Fibroblast of gingiva (primary cell): ENCODE results near the gene MPL.

Experiments
- DNase-seq: peaks from one replicate; pipeline ENCODE4 v3.0.0-alpha.2; 2011; ENCODE audit warnings: low read depth

Gene MPL

DNA sequence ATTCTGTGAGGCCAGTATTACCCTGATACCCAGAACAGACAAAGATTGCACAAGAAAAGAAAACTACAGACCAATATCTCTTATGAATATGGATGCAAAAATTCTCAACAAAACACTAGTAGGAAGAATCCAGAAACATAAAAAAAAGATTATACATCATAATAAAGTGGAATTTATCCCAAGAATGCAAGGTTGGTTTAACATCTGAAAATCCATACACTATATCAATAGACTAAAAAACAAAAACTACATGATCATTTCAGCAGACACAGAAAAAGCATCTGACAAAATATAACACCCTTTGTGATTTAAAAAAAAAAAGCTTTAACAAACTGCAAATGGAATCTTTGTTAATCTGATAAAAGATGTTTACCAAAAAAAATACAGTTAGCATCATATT lies 12.2 kb upstream of the MPL start:
- DNase-seq, result no peak

DNA sequence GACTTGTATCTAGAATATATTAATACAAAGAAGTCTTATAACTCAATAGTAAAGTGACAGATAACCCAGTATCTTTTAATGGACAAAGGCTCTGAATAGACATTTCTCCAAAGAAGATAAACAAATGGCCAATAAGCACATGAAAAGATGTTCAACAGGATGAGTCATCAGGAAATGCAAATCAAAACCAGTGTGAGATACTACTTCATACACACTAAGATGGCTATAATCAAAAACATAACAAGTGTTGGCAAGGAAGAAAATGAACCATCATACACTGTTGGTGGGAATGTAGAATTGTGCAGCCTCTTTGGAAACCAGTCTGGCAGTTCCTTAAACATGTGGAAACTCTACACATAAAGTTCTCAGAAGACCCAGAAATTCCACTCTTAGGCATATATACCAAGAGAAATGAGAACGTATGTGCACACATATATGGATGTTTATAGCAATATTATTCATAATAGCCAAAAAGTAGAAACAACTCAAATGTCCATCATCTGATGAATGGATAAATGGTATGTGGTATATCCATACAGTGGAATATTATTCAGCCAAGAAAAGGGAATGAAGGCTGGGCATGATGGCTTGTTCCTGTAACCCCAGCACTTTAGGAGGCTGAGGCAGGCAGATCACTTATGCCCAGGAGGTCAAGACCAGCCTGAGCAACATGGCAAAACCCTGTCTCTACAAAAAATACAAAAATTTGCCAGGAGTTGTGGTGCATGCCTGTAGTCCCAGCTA lies 9.9 kb upstream of the MPL start:
- DNase-seq, result peak; percentile 84

DNA sequence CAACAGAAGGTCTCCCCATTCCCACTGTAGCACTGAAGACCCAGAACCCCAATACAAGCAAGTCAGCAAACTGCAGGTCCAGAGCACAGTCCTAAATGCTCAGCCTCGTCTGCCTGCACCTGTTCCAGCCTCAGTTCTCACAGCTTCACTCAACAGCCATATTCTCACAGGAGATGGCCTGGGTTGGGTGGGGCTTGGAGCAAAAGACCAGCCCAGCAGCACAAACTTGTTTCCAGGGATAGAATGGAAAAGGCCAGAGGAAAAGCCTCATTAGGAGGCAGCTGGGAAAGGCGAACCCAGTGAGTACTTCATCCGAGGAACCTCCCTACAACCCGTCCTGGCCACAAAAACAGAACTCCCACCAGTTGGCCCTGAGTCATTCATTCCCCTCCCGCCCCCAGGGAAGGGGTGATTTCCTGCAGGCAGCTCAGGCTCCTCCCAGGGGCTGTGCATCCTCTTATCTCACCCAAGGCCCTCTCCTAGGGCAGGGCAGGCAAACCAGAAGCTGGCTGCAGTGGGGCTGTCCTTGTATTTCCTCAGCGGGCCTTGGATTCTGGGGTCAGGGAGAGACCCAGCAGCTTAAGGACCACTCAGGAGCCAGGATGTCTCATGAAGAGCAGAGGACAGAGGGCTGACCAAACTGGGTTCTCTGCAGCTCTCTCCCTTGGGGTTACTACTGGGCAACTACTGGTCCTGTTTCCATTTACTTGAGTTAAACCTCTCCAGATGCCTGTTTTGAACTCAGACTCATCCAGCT lies 7.4 kb upstream of the MPL start:
- DNase-seq, result peak; percentile 45

DNA sequence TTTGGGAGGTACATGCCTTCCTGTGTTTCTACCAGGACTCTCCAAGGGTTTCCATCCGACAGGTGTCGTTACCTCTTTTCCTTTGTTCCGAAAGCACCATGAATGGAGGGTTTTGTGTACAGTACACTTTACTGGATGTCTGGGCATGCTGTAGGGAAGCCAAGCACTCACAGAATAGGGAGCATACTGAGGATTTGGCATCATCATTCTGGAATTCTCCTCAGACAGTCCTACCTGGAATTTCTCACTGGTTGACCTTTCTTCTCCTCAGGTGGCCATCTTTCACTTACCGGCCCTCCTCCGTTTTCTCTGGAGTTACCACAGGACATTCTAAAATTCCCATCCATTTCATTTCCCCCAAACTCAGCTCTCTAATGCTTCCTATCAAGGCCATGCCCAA lies 5.9 kb upstream of the MPL start:
- DNase-seq, result no peak

DNA sequence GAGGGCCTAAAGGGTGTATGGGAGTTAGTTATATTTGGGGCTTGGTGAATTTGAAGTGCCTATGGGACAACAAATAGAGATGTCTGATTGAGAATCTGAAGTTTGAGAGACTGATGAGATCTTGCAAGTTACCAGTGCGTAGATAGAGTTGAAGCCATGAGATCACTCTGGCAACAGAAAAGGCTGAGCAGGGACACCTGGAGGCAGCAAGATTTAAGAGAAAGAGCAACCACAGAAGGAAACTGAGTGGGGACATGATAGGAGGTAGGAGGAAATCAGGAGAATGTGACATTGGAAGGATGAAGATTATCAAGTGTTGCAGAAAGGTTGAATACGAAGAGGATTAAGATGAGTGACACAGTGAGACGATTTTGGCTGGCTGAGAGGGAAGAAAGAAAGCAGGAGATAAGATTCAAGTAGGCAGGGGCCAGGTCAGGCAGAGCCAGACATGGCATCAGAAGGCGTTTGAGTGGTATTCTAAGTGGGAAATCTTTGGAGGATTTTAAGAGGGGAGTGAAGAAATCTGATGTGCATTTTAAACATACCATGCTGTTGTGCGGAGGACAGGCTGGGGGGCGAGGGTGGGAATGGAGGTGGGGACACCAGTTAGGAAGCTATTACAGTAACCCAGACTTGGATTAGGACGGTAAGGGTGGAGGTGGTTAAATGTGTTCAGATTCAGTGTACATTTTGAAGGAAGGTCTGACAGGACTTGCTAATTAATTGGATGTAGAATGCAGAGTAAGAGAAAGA lies 3.0 kb upstream of the MPL start:
- no peak for DNase-seq

DNA sequence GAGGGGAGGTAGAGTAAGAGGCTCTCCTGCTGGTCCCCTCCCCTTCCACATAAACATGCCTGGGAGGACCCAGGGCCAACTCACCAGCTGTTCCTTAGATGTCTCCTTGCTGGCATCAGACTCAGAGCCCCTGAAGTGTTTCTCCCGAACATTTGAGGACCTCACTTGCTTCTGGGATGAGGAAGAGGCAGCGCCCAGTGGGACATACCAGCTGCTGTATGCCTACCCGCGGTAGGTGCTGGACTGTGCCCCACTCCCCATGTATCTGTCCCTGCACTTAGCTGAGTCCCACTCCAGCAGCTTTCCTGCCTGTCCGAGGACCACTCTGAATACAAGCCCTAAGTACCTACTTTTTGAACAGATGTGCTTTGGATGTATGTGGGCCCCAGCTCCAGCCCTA lies 383 bp downstream of the MPL start:
- DNase-seq, result no peak

DNA sequence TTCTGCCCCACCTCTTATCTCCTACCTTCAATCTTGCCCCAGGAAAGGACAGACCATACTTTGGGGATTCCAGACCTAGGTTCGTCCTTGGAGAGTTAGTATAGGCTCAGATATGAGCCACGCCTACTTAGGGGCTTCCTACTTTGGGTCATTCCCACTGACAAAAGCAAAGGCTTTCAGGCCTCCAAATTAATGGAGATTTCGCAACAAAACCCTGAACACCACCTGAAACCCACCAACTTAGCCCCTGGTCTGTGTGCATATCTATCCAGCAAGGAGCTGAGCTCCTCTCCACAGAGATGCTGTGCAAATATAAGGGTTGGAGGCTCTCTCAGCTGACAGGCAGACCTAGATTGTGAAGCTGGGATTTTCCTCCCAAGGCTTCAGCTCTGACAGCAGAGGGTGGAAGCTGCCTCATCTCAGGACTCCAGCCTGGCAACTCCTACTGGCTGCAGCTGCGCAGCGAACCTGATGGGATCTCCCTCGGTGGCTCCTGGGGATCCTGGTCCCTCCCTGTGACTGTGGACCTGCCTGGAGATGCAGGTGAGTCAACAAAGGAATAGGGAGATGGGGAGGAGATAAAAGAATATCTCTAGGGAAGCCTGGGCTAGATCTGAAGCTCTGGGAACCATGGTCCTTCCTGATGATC lies 2.1 kb downstream of the MPL start:
- no peak for DNase-seq

DNA sequence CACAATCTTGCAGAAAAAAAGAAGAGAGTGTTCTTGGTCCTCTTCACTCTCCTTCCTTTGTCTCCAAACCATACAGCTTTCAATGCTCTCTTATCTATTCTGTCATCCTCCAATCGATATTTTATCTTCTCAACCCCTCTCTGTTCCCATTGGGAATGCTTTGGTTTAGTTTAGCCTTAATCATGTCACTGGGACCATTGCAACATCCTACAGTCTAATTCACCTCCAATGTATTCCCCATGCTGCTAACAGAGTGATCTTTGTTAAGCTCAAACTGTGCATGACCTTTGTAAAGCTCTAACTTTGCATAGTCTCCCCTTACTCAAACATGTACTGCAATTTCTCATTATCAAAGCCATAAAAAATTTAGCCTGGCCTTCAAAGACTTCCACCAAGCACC lies 2.9 kb downstream of the MPL start:
- no peak for DNase-seq

DNA sequence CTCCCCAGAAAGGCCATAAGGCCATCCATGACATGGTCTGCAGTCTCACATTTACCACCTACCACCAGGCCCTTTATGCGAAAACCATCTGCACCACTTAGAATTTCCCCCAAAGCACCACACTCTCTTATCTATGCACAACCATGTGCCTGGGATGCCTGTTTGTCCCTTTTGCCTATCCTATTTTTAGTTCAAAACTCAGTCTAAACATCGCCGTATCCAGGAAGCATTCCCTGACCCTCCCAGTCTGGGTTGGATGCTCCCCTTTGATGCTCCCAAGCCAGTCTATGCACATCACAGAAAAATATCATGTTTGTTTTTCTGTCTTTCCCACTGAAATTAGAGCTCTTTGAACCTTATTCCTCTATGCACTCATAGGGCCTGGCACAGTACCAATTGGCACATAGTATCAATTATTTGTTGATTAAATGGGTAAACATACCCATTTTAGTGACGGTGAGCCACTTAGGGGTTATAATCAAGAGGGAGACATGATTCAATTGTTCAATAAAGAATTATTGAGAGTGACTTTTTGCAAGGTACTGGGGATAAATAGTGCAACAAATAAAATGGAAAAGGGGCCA lies 6.7 kb downstream of the MPL start:
- no peak for DNase-seq

DNA sequence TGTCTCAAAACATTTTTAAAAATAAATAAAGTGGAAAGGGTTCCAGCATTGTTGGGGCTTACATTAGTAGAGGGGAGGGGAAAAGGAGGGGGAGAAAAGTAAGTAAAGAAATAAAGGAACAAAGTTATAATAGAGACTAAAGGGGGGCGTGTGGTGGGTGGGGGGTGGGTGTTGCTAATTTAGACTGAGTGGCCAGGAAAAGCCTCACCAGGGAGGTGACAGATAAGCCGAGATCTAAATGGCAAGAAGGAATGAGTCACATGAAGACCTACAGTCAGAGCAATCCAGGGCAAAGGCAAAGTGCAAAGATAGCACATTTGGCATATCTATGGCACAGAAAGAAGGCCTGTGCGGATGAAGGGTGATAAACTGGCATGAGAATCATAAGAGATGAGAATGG lies 7.5 kb downstream of the MPL start:
- DNase-seq, result no peak

DNA sequence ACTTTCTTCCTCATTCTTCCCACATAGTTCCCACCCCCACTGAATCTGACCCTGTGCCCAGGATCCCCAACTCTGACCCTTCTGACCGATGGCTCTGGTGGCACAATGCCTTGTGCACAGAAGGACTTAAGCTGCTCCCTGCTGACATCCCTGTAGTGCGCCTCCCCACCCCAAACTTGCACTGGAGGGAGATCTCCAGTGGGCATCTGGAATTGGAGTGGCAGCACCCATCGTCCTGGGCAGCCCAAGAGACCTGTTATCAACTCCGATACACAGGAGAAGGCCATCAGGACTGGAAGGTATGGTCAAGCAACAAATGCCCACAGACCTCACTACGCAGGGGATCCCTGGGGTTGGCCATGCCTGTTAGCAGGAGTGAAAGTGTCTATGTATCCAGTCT lies 9.0 kb downstream of the MPL start:
- no peak for DNase-seq

DNA sequence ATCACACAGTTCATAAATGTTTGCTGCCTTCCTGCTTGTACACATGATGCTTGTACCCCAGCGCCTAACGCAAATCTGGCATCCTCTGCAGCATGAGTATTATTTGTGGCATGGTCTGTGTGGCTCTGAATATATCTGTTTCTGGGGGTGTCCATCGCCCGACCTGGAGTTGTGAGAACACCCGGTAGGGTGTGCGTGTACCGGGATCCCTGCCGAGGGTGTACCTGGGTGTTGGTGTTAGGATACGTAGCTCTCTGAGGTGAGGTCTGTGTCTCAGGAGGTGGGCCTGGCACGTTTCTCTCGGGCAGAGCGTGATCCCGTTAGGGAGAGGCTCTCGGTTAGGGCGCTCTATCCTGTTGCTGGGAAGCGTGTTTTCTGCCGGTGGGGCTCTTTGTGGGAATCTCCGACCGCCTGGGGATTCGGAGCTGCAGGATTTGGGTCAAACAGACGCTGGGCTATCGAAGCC lies 10.8 kb downstream of the MPL start:
- DNase-seq, result no peak

DNA sequence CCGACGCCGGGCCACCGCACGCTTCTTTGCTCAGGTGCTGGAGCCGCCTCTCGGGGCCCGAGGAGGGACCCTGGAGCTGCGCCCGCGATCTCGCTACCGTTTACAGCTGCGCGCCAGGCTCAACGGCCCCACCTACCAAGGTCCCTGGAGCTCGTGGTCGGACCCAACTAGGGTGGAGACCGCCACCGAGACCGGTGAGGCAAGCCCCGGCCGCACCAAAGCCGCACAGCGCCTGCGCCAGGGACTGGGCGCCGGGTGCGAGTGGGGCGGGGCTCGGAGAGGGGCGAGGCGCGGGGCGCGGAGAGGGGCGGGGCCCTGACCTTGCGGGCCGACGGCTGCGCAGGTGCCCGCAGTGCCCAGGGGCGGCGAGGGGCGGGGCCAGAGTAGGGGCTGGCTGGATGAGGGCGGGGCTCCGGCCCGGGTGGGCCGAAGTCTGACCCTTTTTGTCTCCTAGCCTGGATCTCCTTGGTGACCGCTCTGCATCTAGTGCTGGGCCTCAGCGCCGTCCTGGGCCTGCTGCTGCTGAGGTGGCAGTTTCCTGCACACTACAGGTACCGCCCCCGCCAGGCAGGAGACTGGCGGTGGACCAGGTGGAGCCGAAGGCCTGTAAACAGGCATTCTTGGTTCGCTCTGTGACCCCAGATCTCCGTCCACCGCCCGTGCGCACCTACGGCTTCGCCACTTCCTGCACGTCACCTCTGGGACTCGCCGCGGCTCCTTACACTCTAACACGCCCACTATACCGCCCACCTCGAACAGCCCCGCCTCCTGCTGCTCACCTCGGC lies 11.4 kb downstream of the MPL start:
- DNase-seq, result no peak

DNA sequence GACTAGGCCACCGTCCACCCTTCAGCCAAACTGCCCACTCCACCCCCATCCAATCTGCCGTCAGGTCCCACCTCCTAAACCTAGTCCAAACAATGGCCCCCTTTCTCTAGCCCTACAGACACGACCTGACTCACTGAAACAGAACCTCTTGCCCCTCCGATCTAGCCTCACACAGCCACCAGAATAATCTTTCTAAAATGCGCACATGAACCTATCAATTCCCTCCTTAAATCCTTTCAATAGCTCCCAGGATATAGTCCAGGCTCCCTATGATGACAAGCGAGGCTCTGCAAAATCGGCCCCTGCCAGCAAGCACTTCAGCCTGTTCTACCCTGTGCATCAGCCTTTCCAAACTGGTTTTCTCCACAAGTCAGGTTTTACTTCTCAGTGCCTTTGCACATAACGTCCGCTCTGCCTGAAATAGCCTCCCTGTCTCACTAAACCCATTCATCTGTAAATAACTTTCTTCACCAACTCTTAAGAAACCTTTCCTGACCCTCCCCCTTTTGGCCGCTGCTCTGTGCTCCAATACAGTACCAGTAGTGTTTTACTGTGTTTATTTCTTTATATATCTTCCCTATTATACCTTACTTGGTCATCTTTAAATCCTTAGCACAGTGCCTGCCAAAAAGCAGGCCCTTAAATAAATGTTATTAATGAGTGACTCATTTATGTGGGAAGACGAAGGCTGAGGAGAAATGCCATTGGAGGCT lies 12.1 kb downstream of the MPL start:
- no peak for DNase-seq

DNA sequence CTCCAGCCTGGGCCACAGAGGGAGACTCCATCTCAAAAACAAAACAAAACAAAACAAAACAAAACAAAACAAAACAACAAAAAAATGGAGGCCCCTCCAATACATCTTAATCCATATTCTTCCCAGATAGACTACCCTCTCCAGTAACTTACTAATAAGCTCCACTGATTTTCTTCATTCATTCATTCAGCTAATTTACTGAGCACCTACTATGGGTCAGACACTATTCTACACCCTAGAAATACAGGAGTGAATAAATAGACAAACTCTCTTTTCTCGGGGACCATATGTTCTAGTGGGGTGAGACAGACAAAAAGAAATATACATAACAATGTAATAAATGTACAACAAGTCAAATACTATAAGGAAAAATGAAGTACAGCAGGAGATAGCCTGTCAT lies 13.4 kb downstream of the MPL start:
- DNase-seq, result no peak

DNA sequence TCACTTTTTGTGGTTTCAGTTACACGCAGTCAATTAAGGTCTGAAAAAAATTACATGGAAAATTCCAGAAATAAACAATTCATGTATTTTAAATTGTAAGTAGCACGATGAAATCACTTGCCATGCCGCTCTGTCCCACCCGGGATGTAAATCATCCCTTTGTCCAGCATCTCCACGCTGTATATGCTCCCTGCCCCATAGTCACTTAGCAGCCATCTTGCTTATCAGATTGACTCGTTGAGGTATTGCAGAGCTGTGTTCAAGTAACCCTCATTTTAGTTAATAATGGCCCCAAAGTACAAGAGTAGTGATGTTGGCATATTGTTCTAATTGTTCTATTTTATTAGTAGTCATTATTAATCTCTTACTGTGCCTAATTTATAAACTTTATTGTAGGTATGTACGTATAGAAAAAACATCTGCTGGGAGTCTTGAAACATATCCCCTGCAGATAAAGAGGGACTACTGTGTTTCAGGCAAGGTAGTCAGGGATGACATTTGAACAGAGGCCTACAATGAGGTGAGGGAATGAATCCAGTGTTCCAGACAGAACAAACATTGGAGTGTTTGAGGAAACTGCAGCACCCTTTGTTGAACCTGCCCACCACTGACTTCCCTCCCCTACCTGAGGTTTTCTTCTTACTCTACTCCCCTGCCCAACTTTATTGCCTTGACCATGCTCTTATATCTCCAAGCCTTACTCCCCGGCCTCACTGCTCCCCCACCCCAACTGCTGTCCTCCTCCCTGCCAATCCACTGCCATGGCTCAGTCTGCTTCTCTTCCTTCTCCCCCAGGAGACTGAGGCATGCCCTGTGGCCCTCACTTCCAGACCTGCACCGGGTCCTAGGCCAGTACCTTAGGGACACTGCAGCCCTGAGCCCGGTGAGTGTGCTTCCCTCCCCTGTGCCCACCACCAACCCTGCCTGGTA lies 14.1 kb downstream of the MPL start:
- no peak for DNase-seq

DNA sequence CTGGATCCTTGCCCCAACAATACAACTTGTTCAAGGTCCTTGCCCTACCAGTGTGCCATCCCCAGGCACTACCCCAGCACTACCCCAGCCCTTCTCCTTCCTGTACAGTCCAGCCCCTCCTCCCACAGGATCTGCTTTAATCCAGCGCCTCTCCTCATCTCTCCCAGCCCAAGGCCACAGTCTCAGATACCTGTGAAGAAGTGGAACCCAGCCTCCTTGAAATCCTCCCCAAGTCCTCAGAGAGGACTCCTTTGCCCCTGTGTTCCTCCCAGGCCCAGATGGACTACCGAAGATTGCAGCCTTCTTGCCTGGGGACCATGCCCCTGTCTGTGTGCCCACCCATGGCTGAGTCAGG lies 14.7 kb downstream of the MPL start:
- no peak for DNase-seq

DNA sequence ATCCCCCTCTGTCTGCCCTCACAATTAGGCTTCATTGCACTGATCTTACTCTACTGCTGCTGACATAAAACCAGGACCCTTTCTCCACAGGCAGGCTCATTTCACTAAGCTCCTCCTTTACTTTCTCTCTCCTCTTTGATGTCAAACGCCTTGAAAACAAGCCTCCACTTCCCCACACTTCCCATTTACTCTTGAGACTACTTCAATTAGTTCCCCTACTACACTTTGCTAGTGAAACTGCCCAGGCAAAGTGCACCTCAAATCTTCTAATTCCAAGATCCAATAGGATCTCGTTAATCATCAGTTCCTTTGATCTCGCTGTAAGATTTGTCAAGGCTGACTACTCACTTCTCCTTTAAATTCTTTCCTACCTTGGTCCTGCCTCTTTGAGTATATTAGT lies 15.3 kb downstream of the MPL start:
- DNase-seq, result no peak

DNA sequence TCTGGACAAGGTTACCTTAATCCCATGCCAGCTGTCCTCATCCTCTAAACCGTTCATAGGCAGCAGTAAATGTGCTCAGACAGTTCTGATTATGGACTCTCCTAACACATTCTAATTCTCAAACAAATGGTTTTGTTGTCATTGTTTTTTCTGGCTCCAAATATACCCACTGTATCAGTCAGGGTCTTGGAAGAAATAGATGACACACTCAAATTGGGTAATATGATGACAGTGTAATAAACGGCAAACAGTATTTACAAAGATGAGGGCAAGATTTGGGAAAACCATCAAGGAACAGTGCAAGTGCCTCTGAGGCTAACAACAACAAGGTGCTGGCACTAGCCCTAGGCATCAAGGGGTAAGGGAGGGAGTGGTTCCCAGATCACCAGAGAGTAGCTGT lies 16.9 kb downstream of the MPL start:
- DNase-seq, result no peak

DNA sequence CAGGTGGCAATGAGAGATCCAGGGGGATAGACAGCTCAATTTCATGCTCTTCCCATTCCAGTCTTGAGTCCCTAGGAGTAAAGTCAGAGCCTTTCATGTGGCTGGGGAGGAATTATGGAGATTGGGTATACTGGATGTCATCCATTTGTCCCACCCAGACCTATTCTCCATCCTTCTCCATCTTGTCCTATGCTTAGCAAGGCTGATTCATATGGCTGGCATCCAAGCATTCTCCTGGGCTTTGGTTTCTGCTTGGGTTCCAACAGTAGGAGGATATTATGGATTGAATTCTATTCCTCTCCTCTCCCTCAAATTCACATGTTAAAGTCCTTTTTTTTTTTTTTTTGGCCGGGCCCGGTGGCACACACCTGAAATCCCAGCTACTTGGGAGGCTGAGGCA lies 17.3 kb downstream of the MPL start:
- DNase-seq, result no peak
